ENCODE data around the gene PKP4.

DNA sequence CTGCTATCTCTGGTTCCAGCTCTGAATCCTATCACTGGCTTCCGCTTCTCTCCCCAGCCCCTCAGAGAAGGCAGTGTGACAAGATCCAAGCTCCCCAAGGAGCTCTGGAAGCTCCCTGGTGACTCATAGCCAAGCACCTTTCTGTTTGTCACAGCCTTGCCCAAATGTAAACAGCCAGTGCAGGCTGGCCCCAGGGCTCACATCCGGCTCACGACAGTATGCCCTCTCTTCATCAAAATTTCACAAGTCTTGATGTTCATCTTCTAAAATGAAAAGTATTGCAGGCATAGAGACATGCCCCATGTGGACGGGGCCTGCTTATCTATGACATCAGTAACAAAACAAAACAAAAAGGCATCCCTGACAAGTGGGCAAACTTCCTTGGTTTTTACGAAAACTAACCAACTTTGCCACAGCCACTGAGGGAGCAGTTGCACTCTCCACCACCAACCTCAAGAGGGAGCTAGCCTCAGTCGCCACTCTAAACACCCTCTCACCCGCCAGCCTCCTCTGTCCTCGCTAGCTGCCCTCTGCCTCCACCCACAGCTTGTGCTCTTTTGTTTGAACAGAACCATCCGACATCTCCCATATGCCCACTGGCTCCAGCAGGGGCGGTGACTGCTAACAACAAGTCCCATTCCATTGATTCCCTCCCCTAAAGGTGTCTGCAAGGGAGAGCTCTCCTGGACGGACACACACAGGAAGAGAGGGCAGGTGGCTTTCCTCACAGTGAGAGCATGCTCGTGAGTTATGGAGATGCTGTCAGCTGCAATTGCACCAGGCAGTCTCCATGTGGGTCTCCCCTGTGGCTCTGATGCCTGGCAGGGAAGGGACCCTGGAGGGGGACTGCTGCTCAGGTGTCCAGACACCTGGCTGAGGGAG, 267.4 kb downstream of the PKP4 start:
- TF ChIP-seq, protein P1, sequence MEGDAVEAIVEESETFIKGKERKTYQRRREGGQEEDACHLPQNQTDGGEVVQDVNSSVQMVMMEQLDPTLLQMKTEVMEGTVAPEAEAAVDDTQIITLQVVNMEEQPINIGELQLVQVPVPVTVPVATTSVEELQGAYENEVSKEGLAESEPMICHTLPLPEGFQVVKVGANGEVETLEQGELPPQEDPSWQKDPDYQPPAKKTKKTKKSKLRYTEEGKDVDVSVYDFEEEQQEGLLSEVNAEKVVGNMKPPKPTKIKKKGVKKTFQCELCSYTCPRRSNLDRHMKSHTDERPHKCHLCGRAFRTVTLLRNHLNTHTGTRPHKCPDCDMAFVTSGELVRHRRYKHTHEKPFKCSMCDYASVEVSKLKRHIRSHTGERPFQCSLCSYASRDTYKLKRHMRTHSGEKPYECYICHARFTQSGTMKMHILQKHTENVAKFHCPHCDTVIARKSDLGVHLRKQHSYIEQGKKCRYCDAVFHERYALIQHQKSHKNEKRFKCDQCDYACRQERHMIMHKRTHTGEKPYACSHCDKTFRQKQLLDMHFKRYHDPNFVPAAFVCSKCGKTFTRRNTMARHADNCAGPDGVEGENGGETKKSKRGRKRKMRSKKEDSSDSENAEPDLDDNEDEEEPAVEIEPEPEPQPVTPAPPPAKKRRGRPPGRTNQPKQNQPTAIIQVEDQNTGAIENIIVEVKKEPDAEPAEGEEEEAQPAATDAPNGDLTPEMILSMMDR (IDR thresholded peaks at IDR 0.05): peak in 1 of 2 donors; percentile 49
- TF ChIP-seq POLR2A (IDR thresholded peaks at IDR 0.05): no peak
- no peak for TF ChIP-seq POLR2AphosphoS5 (IDR thresholded peaks at IDR 0.05)
- no peak for TF ChIP-seq EP300 (IDR thresholded peaks at IDR 0.05)
